RWPE2 (cell line): ENCODE results near the gene HDGF.

ENCODE experiments used
- ATAC-seq: fragments of 200-7000 bp; cut with Tn5 transposase; 3 replicates; pipeline ENCODE4 v1.9.1; 2021; ENCODE audit warnings: low read depth
- DNase-seq: peaks from one replicate; pipeline ENCODE4 v3.0.0-alpha.2; 2020; ENCODE audit warnings: low spot score
- H3K27ac ChIP-seq: fragments of 450-650 bp; 2 replicates; pipeline ENCODE4 v1.5.1; 2017; ENCODE audit warnings: mild to moderate bottlenecking; ENCODE audit not compliant: poor library complexity, severe bottlenecking
- H3K27me3 ChIP-seq: fragments of 250-450 bp; sonication (Bioruptor Pico); 2 replicates; pipeline ENCODE4 v1.5.1; 2021; ENCODE audit warnings: mild to moderate bottlenecking, moderate library complexity; ENCODE audit not compliant: insufficient read depth, poor library complexity, severe bottlenecking
- H3K36me3 ChIP-seq: fragments of 250-450 bp; sonication (Bioruptor Pico); 2 replicates; pipeline ENCODE4 v1.5.1; 2020; ENCODE audit warnings: low read depth, mild to moderate bottlenecking, moderate library complexity
- H3K4me1 ChIP-seq: fragments of 250-450 bp; sonication (Bioruptor Pico); 2 replicates; pipeline ENCODE4 v1.5.1; 2021; ENCODE audit warnings: mild to moderate bottlenecking, moderate library complexity; ENCODE audit not compliant: insufficient read depth, poor library complexity, severe bottlenecking
- H3K4me3 ChIP-seq: fragments of 250-450 bp; sonication (Bioruptor Pico); 2 replicates; pipeline ENCODE4 v1.5.1; 2021; ENCODE audit warnings: mild to moderate bottlenecking, moderate library complexity; ENCODE audit not compliant: severe bottlenecking
- H3K9me3 ChIP-seq: fragments of 250-450 bp; sonication (Bioruptor Pico); 2 replicates; pipeline ENCODE4 v1.5.1; 2021; ENCODE audit warnings: mild to moderate bottlenecking, moderate library complexity; ENCODE audit not compliant: severe bottlenecking
- TF ChIP-seq, protein P1 (sequence below): fragments of 450-650 bp; IDR thresholded peaks from one replicate; pipeline ENCODE4 v1.5.1; 2017; ENCODE audit warnings: mild to moderate bottlenecking, moderate library complexity; ENCODE audit not compliant: poor library complexity, severe bottlenecking

HDGF gene

DNA sequence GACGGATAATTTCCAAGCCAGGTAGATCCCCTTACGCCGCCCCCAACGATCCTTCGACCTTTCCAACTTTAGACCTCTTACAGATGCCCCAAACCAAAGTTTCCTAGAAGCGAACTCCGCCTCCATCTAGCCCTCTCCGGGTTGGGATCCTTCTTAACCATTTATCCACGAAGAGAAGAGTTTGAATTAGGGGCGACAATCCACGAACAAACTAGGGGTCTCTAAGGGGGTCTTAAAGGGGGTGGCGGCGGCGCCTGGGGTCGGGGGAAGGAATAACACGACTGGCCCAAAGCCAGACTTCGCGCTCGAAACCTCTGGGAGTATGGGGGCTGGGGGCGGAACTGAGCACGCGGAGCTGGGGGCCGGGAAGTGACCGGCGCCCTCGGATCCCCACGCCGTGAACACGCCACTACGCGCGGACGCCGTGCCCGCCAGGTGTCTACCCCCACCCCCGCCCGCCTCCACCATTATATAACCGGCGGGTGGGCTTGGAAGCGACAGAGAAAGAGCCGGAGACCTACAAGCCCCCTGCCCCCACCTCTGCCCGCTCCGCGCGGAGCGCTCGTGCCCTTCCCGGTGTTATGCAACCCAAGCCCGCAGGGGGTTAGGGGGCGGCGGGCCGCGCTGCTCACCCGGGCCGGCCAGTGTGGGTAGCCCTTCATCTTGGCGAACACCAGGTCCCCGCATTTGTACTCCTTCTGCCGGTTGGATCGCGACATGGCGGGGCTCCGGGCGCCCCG is 594 bp downstream of the HDGF start:
- DNase-seq (no peak), ATAC-seq (no peak)
- peak overlapping the region; percentile 98 for H3K27ac ChIP-seq
- peaks cover 33% of the 10 kb centered on the region for H3K4me1 ChIP-seq
- TF ChIP-seq, protein P1, sequence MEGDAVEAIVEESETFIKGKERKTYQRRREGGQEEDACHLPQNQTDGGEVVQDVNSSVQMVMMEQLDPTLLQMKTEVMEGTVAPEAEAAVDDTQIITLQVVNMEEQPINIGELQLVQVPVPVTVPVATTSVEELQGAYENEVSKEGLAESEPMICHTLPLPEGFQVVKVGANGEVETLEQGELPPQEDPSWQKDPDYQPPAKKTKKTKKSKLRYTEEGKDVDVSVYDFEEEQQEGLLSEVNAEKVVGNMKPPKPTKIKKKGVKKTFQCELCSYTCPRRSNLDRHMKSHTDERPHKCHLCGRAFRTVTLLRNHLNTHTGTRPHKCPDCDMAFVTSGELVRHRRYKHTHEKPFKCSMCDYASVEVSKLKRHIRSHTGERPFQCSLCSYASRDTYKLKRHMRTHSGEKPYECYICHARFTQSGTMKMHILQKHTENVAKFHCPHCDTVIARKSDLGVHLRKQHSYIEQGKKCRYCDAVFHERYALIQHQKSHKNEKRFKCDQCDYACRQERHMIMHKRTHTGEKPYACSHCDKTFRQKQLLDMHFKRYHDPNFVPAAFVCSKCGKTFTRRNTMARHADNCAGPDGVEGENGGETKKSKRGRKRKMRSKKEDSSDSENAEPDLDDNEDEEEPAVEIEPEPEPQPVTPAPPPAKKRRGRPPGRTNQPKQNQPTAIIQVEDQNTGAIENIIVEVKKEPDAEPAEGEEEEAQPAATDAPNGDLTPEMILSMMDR: no peak
- peak overlapping the region; percentile 67 for H3K4me3 ChIP-seq
- H3K36me3 ChIP-seq: peaks cover 24% of the 10 kb centered on the region
- no peaks in the 10 kb centered on the region for H3K9me3 ChIP-seq
- no peaks in the 10 kb centered on the region for H3K27me3 ChIP-seq

GRCh38 chr1:156750191-156750672 is 1.2 kb downstream of the HDGF start:
- H3K9me3 ChIP-seq: no peaks in the 10 kb centered on the region
- H3K36me3 ChIP-seq: peaks cover 30% of the 10 kb centered on the region
- DNase-seq (peak; percentile 84), ATAC-seq (peak; percentile 47)
- H3K27ac ChIP-seq: peak overlapping the region; percentile 98
- H3K4me3 ChIP-seq: peak overlapping the region; percentile 67
- TF ChIP-seq, protein P1: no peak
- H3K27me3 ChIP-seq: no peaks in the 10 kb centered on the region
- H3K4me1 ChIP-seq: peaks cover 33% of the 10 kb centered on the region

DNA sequence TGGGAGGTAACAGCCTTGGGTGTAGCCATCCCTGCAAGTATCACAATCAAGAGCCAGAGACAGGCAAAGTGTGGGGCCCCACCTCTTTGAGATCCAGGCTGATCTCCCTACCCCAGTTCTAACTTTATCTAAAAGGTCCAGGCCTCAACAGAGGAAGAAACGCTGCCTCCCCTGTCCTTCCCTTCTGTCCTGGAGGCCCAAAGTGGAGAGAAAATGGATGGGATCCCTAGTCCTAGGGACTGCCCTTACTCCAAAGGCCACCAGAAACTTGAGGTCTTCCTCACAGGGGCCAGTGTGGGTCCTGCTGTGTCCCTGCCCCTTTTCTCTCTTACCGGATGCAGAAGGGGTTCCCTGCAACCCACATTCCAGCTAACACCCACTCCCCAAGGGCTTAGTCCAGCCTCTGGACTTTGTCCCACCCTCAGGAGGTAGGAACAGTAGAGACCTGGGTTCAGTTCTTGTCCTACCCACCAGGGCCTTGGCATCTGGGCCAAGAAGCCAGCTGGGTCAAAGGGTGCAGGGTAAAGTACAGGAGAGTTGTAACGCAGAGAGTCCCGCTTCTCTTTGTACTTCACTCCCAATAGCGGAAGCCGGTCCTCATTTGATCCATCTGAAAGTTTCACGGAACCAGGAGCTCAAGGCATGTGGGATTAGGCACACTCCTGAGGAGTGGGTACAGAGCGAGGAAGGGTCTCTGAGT is 1.9 kb downstream of the HDGF start:
- ATAC-seq (no peak), DNase-seq (no peak)
- Histone ChIP-seq H3K4me1 (peaks cover 33% of the 10 kb centered on the region), H3K27me3 (no peaks in the 10 kb centered on the region), H3K4me3 (peak overlapping the region; percentile 67), H3K9me3 (no peaks in the 10 kb centered on the region), H3K36me3 (peaks cover 37% of the 10 kb centered on the region), H3K27ac (peak overlapping the region; percentile 98)
- TF ChIP-seq, protein P1: no peak

GRCh38 chr1:156748670-156749418 is 2.6 kb downstream of the HDGF start:
- TF ChIP-seq, protein P1: no peak
- peaks cover 33% of the 10 kb centered on the region for H3K4me1 ChIP-seq
- H3K4me3 ChIP-seq: peak overlapping the region; percentile 67
- ATAC-seq (peak; percentile 16), DNase-seq (no peak)
- no peaks in the 10 kb centered on the region for H3K27me3 ChIP-seq
- H3K9me3 ChIP-seq: no peaks in the 10 kb centered on the region
- H3K27ac ChIP-seq: peak overlapping the region; percentile 98
- peaks cover 41% of the 10 kb centered on the region for H3K36me3 ChIP-seq
